Endothelial cell of umbilical vein (primary cell): ENCODE measurements around the gene KCNK10. TPM values are rescaled to one million over a fixed set of nuclear protein-coding genes. Genes with fewer than 3 reads are reported as not detected.

ENCODE experiments used
- BruUV-seq: library from RNA; stranded (reverse); fragments of 400-500 nt; replicated peaks from 2 replicates; lab custom pipeline; 2021; lab: Mats Ljungman, UMichigan
- CTCF ChIA-PET: fragments of 300-600, 350-600 bp; sonication (Branson Sonifier 250); formaldehyde crosslinking; loops from one replicate; lab custom pipeline; 2021; ENCODE audit warnings: antibody characterized with exemption, inconsistent platforms; lab: Charles Lee
- POLR2A ChIA-PET: fragments of 300-600, 350-600 bp; sonication (Branson Sonifier 250); formaldehyde crosslinking; loops from one replicate; lab custom pipeline; 2021; ENCODE audit warnings: antibody characterized with exemption, inconsistent platforms; lab: Charles Lee
- DNase-seq: peaks from one replicate; pipeline ENCODE4 v3.0.0-alpha.2; 2011; ENCODE audit warnings: low read depth, low spot score
- FAIRE-seq: peaks from 2 replicates; lab custom pipeline; 2011; peaks lifted over from hg19 to GRCh38; lab: Jason Lieb, UNC
- H2AFZ ChIP-seq: 2 replicates; pipeline ENCODE4 v1.6.0; 2012; ENCODE audit warnings: low read depth, low read length, control low read depth, inconsistent platforms
- H3K27ac ChIP-seq: 2 replicates; pipeline ENCODE4 v1.5.1; 2011; ENCODE audit warnings: low read depth, mild to moderate bottlenecking, control low read depth, low read length, moderate library complexity; ENCODE audit not compliant: insufficient read depth
- H3K27me3 ChIP-seq, 2 experiments: 2 replicates each; pipeline versions ENCODE4 v1.6.0 to v1.6.1; 2011; ENCODE audit warnings: low read length in 2 of 2, mixed read lengths in 1 of 2; ENCODE audit not compliant: control insufficient read depth in 2 of 2, insufficient read depth in 2 of 2
- H3K36me3 ChIP-seq, 2 experiments: 2 replicates in 1 of 2; 3 replicates in 1 of 2; pipeline ENCODE4 v1.5.1; 2011; ENCODE audit warnings: low read length in 2 of 2, mild to moderate bottlenecking in 1 of 2, moderate library complexity in 1 of 2; ENCODE audit not compliant: control insufficient read depth in 2 of 2, insufficient read depth in 2 of 2; ENCODE audit errors: extremely low read depth in 1 of 2
- H3K4me1 ChIP-seq: 3 replicates; pipeline ENCODE4 v1.5.1; 2011; ENCODE audit warnings: mild to moderate bottlenecking, low read length; ENCODE audit not compliant: control insufficient read depth, insufficient read depth; ENCODE audit errors: extremely low read depth
- H3K4me2 ChIP-seq: 2 replicates; pipeline ENCODE4 v1.6.1; 2011; ENCODE audit warnings: low read length, control low read depth, mixed read lengths; ENCODE audit not compliant: insufficient read depth
- H3K4me3 ChIP-seq, 3 experiments: fragments of 200-600 bp in 1 of 3; sonication (generic), shearing (Covaris generic) in 1 of 3; replicated peaks in 1 of 3; 2 replicates each; pipeline ENCODE4 v1.5.1; 2011 to 2016; ENCODE audit warnings: control low read depth in 3 of 3, low read length in 3 of 3, mild to moderate bottlenecking in 2 of 3, inconsistent platforms in 1 of 3, low read depth in 1 of 3, moderate library complexity in 1 of 3; ENCODE audit not compliant: insufficient read depth in 1 of 3
- H3K79me2 ChIP-seq: 2 replicates; pipeline ENCODE4 v1.6.0; 2012; ENCODE audit warnings: low read length, inconsistent platforms; ENCODE audit not compliant: control insufficient read depth, insufficient read depth
- H3K9ac ChIP-seq: replicated peaks from 2 replicates; pipeline ENCODE3; 2011; ENCODE audit warnings: low read length, control low read depth; ENCODE audit not compliant: insufficient read depth; ENCODE audit errors: extremely low read depth
- H3K9me1 ChIP-seq: replicated peaks from 3 replicates; pipeline ENCODE4 v1.6.0; 2011; ENCODE audit warnings: mild to moderate bottlenecking, low read length; ENCODE audit not compliant: control insufficient read depth, insufficient read depth; ENCODE audit errors: extremely low read depth
- H3K9me3 ChIP-seq: replicated peaks from 2 replicates; pipeline ENCODE4 v1.5.1; 2012; ENCODE audit warnings: low read length, inconsistent platforms; ENCODE audit not compliant: control insufficient read depth, insufficient read depth
- H4K20me1 ChIP-seq: replicated peaks from 2 replicates; pipeline ENCODE3; 2011; ENCODE audit warnings: mild to moderate bottlenecking, low read length; ENCODE audit not compliant: control insufficient read depth, insufficient read depth; ENCODE audit errors: extremely low read depth
- CTCF ChIP-seq, 2 donors: IDR thresholded peaks; 1 replicate in 1 of 2; 2 replicates in 1 of 2; pipeline ENCODE4 v1.5.1; 2011; ENCODE audit warnings: low read length in 2 of 2, mild to moderate bottlenecking in 2 of 2, moderate library complexity in 2 of 2, control low read depth in 1 of 2, inconsistent platforms in 1 of 2, low read depth in 1 of 2; ENCODE audit not compliant: insufficient read depth in 1 of 2; ENCODE audit errors: extremely low read depth in 1 of 2
- FOS ChIP-seq: IDR thresholded peaks from 2 replicates; pipeline ENCODE4 v1.6.1; 2011; ENCODE audit warnings: mild to moderate bottlenecking, low read length, moderate library complexity, borderline replicate concordance; ENCODE audit not compliant: insufficient read depth
- GATA2 ChIP-seq: IDR thresholded peaks from 2 replicates; pipeline ENCODE4 v1.7.0; 2011; ENCODE audit warnings: low read depth, mild to moderate bottlenecking, moderate library complexity, mixed read lengths, low read length; ENCODE audit not compliant: insufficient read length, insufficient read depth
- JUN ChIP-seq: IDR thresholded peaks from 2 replicates; pipeline ENCODE4 v1.6.1; 2011; ENCODE audit warnings: borderline replicate concordance, low read depth; ENCODE audit not compliant: insufficient read length, insufficient read depth
- MYC ChIP-seq: IDR thresholded peaks from one replicate; pipeline ENCODE4 v1.6.1; 2011; ENCODE audit warnings: mild to moderate bottlenecking, low read depth, low read length
- POLR2AphosphoS5 ChIP-seq: IDR thresholded peaks from 2 replicates; pipeline ENCODE4 v1.6.1; 2012; ENCODE audit warnings: low read depth, mild to moderate bottlenecking, control low read depth, low read length, moderate library complexity; ENCODE audit not compliant: insufficient read depth
- dilution Hi-C: fragments of 300-500 bp; cut with MboI; formaldehyde crosslinking; loops from one replicate; pipeline ENCODE4 v1.15.0; 2019; ENCODE audit warnings: low sequenced_read_pairs; ENCODE audit not compliant: extremely low pct_ligation_motif_present
- intact Hi-C: fragments of 100-400 bp; cut with micrococcal nuclease; formaldehyde crosslinking; loops from one replicate; pipeline ENCODE4 v1.10.0; 2022
- polyA plus RNA-seq, 4 experiments: library from polyadenylated mRNA; depleted of rRNA in 3 of 4; stranded (reverse) in 3 of 4; unstranded in 1 of 4; fragments of >200 nt; gene quantifications; 2 replicates each; pipeline versions ENCODE4 v1.2.1 to v1.2.3, GENCODE V29; 2011 to 2012; ENCODE audit warnings: missing spikeins in 1 of 4
- total RNA-seq: library from RNA; stranded (reverse); gene quantifications from 2 replicates; pipeline ENCODE4 v1.2.3, GENCODE V29; 2021
- TF ChIP-seq, protein P1 (sequence below): IDR thresholded peaks from 2 replicates; pipeline ENCODE4 v1.6.1; 2011; ENCODE audit not compliant: insufficient read depth, insufficient read length

KCNK10 gene
- total and polyA plus RNA-seq, 2 donors (not counting 3 experiments of a cell fraction or from before 2014, with no cell fraction given) = not detected

DNA sequence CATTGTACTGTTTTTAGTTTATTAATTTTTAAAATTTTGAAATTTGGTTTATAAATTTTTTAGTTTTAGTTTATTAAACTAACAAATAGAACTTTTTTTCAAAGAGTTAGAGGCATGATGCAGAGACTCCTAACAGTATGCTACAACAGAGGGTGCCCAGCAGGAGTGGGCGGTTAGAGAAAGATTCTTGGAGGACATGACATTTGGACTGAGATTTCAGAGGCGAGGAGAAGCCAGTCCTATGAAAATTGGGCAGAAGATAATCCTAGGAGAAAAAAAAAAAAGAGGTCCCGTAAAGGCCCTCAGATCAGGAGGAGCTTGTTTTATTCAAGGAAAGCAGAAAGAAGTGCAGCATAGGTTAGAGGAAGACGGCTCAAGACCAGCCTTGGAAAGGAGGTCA is 21.7 kb downstream of the KCNK10 start:
- H3K27me3 ChIP-seq = no peaks in the 10 kb centered on the region
- intact Hi-C loops = no loop called here
- H3K4me1 ChIP-seq = no peaks in the 10 kb centered on the region
- no peak overlapping the region for H3K4me3 ChIP-seq
- H2AFZ ChIP-seq = no peak overlapping the region
- H3K9me3 ChIP-seq = no peaks in the 10 kb centered on the region
- DNase-seq (no peak), FAIRE-seq (no peak)
- ChIA-PET CTCF (no interaction called here), POLR2A (no interaction called here)
- no peak overlapping the region for H3K27ac ChIP-seq
- H3K36me3 ChIP-seq = no peaks in the 10 kb centered on the region
- H3K9ac ChIP-seq = no peak overlapping the region
- dilution Hi-C loops = no loop called here
- BruUV-seq = no TSS peak
- no peak overlapping the region for H3K4me2 ChIP-seq
- H3K9me1 ChIP-seq = no peaks in the 10 kb centered on the region
- H3K79me2 ChIP-seq = no peaks in the 10 kb centered on the region
- no peak for TF ChIP-seq MYC
- H4K20me1 ChIP-seq = no peaks in the 10 kb centered on the region

DNA sequence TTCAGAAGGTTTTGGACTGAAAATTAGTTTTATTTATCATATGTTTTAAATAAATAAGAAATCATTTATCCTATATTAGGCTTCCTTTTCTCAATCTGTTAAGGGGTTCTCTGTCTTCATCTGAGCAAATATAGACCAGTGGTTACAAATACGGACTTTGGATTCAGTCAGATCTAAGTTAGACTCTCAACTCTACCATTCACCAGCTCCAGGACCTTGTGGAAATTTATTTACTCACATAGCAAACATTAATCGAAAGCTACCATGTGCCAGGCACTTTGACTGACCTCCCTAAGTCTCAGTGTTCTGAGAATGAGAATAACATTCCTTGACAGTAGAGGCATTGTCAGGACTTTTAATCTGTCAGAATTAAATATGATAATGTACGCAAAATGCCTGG is 22.3 kb downstream of the KCNK10 start:
- no TSS peak for BruUV-seq
- Histone ChIP-seq H3K9ac (no peak overlapping the region), H3K27ac (no peak overlapping the region), H3K4me3 (no peak overlapping the region), H3K9me3 (no peaks in the 10 kb centered on the region), H2AFZ (no peak overlapping the region), H4K20me1 (no peaks in the 10 kb centered on the region), H3K36me3 (no peaks in the 10 kb centered on the region), H3K79me2 (no peaks in the 10 kb centered on the region), H3K9me1 (no peaks in the 10 kb centered on the region), H3K4me2 (no peak overlapping the region), H3K4me1 (no peaks in the 10 kb centered on the region), H3K27me3 (no peaks in the 10 kb centered on the region)
- TF ChIP-seq JUN (no peak), FOS (no peak), POLR2AphosphoS5 (no peak), MYC (no peak), GATA2 (no peak), CTCF (IDR thresholded peaks at IDR 0.05; ENCODE audit: extremely low read depth in 1 of 2, insufficient read depth in 1 of 2, low read depth in 1 of 2, low read length in 2 of 2) (no peak)
- TF ChIP-seq, protein P1, sequence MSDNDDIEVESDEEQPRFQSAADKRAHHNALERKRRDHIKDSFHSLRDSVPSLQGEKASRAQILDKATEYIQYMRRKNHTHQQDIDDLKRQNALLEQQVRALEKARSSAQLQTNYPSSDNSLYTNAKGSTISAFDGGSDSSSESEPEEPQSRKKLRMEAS = no peak
- ChIA-PET CTCF (interaction anchor here (0.5 kb wide), 1 partner anchor 1314 kb away, joined by 5 read pairs; no protein-coding TSS in a partner anchor), POLR2A (no interaction called here)
- FAIRE-seq (no peak), DNase-seq (no peak)
- dilution Hi-C loops = no loop called here
- intact Hi-C loops = no loop called here
